Activated CD4-positive, alpha-beta T cell treated with anti-CD3 and anti-CD28 coated beads, Interleukin-2, Interleukin-4, amounts not matched to agents 100 ng/mL and 50 ng/mL, durations not matched to agents 16 hours and 8 hours (primary cell): ENCODE measurements around the gene ATP5F1A.
"Not testable (repeated sequence)": the region's sequence is repeated elsewhere in the genome, so short reads cannot be mapped to it uniquely, and the experiment has no call there.

ENCODE experiments used
- DNase-seq: peaks from one replicate; pipeline ENCODE4 v3.0.0-alpha.2; 2020; ENCODE audit warnings: low spot score

ATP5F1A gene

GRCh38 chr18:46097801-46098615 is at the start of gene ATP5F1A:
TSS of gene ATP5F1A (minus strand) at chr18:46098296. CDS start at chr18:46098231, 65 bp downstream.
- DNase-seq, result peak; percentile 87

- DNase-seq, result no peak
Measured at GRCh38 chr18:46141199-46141598, 43.1 kb upstream of the ATP5F1A start.

- no peak for DNase-seq
Measured at GRCh38 chr18:46140173-46140572, 42.1 kb upstream of the ATP5F1A start.

- DNase-seq, result no peak
Measured at GRCh38 chr18:46134920-46135675, 37.0 kb upstream of the ATP5F1A start.

GRCh38 chr18:46133534-46133933 is 35.4 kb upstream of the ATP5F1A start:
- DNase-seq, result no peak

GRCh38 chr18:46130549-46130948 is 32.5 kb upstream of the ATP5F1A start:
- not testable (repeated sequence) for DNase-seq

GRCh38 chr18:46130061-46130460 is 32.0 kb upstream of the ATP5F1A start:
- DNase-seq, result no peak

- not testable (repeated sequence) for DNase-seq
Measured at GRCh38 chr18:46126625-46127024, 28.5 kb upstream of the ATP5F1A start.

GRCh38 chr18:46113751-46114150 is 15.7 kb upstream of the ATP5F1A start:
- DNase-seq, result no peak

GRCh38 chr18:46110406-46110805 is 12.3 kb upstream of the ATP5F1A start:
- no peak for DNase-seq

GRCh38 chr18:46109386-46109785 is 11.3 kb upstream of the ATP5F1A start:
- DNase-seq, result no peak

GRCh38 chr18:46104128-46104911 is 6.2 kb upstream of the ATP5F1A start, which contains the start of gene HAUS1:
TSS of gene HAUS1 (plus strand) at chr18:46104385. CDS start at chr18:46104412, 27 bp downstream.
- peak; percentile 88 for DNase-seq

- DNase-seq, result no peak
Measured at GRCh38 chr18:46099463-46099862, 1.4 kb upstream of the ATP5F1A start.

GRCh38 chr18:46098616-46098933 is 479 bp upstream of the ATP5F1A start:
- DNase-seq, result no peak

GRCh38 chr18:46097431-46097800 is 680 bp downstream of the ATP5F1A start:
- no peak for DNase-seq

- DNase-seq, result peak; percentile 26
Measured at GRCh38 chr18:46096651-46097300, 1.3 kb downstream of the ATP5F1A start.

GRCh38 chr18:46095532-46095931 is 2.6 kb downstream of the ATP5F1A start:
- DNase-seq, result no peak

GRCh38 chr18:46088501-46088900 is 9.6 kb downstream of the ATP5F1A start:
- DNase-seq, result not testable (repeated sequence)

GRCh38 chr18:46084431-46084830 is 13.7 kb downstream of the ATP5F1A start:
- DNase-seq, result no peak

GRCh38 chr18:46080156-46080555 is 17.9 kb downstream of the ATP5F1A start:
- no peak for DNase-seq

GRCh38 chr18:46079336-46079735 is 18.8 kb downstream of the ATP5F1A start:
- no peak for DNase-seq
